Fibroblast of lung (primary cell): ENCODE measurements around the gene COL6A2.

Source experiments
- CTCF ChIP-seq, 2 donors: IDR thresholded peaks in 1 of 2; conservative IDR thresholded peaks in 1 of 2; 1 replicate in 1 of 2; 2 replicates in 1 of 2; pipeline ENCODE4 v1.5.1; 2011 to 2012; ENCODE audit warnings: low read length in 2 of 2, control low read depth in 1 of 2, inconsistent platforms in 1 of 2, low read depth in 1 of 2, mild to moderate bottlenecking in 1 of 2
- EZH2 ChIP-seq: IDR thresholded peaks from 2 replicates; pipeline ENCODE4 v1.5.1; 2012; ENCODE audit warnings: low read length, control low read depth, mild to moderate bottlenecking; ENCODE audit errors: missing control alignments

- TF ChIP-seq CTCF (conservative IDR thresholded peaks at IDR 0.05 in 1 of 2, IDR thresholded peaks at IDR 0.05 in 1 of 2; ENCODE audit: low read depth in 1 of 2, low read length in 2 of 2) (no peak), EZH2 (no peak)
Measured at GRCh38 chr21:46064870-46065214, 33.1 kb upstream of the COL6A2 start.
